ENCODE measurements around the gene FLOT1.

DNA sequence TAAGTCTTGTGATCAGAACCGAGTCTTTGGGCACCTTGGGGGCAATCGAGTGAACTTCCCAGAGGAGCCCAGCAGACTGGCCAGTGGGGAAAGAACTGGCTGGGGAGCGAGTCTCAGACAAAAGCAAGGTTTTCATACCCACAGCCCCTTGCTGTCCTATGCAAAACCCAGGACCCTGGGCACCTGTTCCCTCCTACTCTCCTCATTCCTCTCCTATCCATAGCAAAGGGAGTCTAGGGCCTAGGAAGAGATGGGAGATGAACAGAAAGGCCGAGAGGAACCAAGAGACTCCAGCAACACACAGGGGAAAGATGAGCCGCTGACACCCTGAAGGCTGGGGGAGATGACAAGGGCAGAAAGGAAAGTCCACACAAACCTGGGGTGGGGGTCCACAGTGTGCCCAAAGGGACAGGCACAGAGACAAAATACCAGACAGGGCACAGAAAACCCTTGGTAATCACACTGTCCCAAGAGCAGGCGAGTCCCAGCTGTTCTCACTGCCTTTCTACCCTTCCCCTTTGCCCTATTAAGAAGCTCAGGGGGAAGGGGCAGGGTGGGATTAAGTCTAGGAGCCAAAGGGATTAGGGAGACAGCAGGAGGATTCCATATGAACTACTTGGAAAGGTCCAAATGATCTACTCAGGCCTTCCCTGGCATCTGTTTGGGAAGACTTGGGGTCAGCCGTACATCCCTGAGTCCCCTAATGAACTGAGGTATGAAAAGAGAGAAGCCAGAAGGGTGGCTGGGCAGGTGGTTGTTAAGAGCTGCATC, 62.5 kb downstream of the FLOT1 start:
- TF ChIP-seq CTCF (IDR thresholded peaks at IDR 0.05) = no peak
- no peak for TF ChIP-seq POLR2A (IDR thresholded peaks at IDR 0.05)
